ENCODE measurements around the gene CCR5.
"Not testable (repeated sequence)": the region's sequence is repeated elsewhere in the genome, so short reads cannot be mapped to it uniquely, and the experiment has no call there.

DNA sequence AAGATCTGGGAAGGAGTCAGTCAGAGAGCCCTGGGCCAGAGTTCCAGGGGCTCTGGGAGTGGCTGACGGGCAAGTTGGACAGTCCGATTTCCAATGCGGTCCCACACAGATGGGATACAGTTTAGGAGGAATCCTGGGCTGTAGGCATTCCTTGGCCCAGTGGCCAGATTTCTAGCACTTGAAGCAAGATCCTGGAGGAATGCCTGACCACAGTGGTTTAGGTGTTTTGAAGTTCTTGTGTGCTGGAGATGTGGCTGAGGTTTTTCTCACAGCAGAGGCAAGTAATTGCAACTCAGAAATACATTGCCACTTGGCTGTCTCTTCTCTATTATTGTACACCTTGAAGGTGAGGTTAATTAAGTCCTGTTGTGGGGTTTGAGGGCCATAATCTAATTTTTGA lies 40.1 kb upstream of the CCR5 start:
- TF ChIP-seq, protein P1, sequence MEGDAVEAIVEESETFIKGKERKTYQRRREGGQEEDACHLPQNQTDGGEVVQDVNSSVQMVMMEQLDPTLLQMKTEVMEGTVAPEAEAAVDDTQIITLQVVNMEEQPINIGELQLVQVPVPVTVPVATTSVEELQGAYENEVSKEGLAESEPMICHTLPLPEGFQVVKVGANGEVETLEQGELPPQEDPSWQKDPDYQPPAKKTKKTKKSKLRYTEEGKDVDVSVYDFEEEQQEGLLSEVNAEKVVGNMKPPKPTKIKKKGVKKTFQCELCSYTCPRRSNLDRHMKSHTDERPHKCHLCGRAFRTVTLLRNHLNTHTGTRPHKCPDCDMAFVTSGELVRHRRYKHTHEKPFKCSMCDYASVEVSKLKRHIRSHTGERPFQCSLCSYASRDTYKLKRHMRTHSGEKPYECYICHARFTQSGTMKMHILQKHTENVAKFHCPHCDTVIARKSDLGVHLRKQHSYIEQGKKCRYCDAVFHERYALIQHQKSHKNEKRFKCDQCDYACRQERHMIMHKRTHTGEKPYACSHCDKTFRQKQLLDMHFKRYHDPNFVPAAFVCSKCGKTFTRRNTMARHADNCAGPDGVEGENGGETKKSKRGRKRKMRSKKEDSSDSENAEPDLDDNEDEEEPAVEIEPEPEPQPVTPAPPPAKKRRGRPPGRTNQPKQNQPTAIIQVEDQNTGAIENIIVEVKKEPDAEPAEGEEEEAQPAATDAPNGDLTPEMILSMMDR (IDR thresholded peaks at IDR 0.05) = not testable (repeated sequence)
- not testable (repeated sequence) for TF ChIP-seq POLR2A, POLR2AphosphoS5 (IDR thresholded peaks at IDR 0.05)

All from breast epithelium (tissue), 3 donors.